Measurements from ENCODE around the gene PHACTR1. TPM values are rescaled to one million over a fixed set of nuclear protein-coding genes. Genes with fewer than 3 reads are reported as not detected.

PHACTR1 gene
- total RNA-seq, 1 donor from 2014 or later, result 85.9 TPM

DNA sequence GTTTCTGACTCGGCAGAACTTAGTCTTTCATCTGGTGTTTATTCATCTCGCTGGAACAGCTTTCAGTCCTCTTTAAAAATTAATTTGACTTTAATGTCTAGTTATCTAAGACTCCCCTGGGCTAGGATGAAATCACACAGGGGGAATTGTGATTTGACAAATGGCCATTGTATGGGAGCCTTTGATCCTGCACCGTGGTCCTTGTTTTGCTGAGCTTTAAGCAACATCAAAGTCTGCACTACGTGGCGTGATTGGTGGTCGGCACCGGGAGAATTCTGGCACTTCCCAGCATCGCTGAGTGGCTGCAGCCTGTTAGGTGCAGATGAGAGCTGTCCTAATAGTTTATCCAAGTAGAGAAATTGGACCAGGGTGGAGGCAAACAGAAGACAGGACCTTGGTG, 464.8 kb downstream of the PHACTR1 start:
- Histone ChIP-seq H3K27ac (replicated peaks) (no peak overlapping the region), H3K4me3 (no peak overlapping the region), H3K9me3 (replicated peaks) (no peaks in the 10 kb centered on the region), H3K27me3 (ENCODE audit: low read depth) (no peaks in the 10 kb centered on the region), H3K4me1 (peaks cover 9% of the 10 kb centered on the region), H3K36me3 (peaks cover 8% of the 10 kb centered on the region)
- TF ChIP-seq, protein P1, sequence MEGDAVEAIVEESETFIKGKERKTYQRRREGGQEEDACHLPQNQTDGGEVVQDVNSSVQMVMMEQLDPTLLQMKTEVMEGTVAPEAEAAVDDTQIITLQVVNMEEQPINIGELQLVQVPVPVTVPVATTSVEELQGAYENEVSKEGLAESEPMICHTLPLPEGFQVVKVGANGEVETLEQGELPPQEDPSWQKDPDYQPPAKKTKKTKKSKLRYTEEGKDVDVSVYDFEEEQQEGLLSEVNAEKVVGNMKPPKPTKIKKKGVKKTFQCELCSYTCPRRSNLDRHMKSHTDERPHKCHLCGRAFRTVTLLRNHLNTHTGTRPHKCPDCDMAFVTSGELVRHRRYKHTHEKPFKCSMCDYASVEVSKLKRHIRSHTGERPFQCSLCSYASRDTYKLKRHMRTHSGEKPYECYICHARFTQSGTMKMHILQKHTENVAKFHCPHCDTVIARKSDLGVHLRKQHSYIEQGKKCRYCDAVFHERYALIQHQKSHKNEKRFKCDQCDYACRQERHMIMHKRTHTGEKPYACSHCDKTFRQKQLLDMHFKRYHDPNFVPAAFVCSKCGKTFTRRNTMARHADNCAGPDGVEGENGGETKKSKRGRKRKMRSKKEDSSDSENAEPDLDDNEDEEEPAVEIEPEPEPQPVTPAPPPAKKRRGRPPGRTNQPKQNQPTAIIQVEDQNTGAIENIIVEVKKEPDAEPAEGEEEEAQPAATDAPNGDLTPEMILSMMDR (IDR thresholded peaks at IDR 0.05; ENCODE audit: borderline replicate concordance), result no peak
- no peak for DNase-seq
- intact Hi-C loops (cut with micrococcal nuclease), result no loop called here

DNA sequence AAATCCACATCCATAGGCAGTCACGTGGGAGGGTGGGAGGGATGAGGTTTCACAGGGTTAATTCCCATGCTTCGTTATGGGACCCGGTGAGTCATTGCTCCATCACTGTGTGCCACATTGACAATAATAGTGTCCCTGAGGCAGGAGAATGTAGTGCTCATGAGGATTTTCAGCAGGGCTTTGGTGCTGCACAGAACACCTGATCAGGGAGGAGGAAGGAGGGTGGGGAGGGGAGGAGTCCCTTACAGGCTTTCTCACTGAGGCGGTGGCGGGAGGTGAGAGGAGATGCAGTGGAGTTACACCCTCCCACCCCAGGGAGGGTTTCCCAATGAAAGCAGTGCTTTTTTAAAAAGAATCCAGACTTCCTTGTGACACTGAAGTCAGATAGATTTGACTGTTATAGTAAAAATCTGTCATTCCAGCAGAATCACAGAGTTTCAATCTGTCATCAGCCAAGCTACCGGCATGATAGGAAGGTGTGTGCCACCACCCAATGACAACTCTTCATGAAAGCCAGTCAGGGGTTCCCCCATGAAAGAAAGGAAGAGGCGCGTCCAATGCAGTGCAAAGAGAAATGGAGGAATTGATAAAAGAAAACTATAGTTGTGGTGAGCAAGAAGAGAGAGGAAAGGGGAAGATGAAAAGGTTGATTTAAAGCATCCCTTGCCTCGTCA, 467.0 kb downstream of the PHACTR1 start:
- no peaks in the 10 kb centered on the region for H3K9me3 ChIP-seq (replicated peaks)
- no peaks in the 10 kb centered on the region for H3K27me3 ChIP-seq (ENCODE audit: low read depth)
- intact Hi-C loops (cut with micrococcal nuclease), result no loop called here
- no peak overlapping the region for H3K4me3 ChIP-seq
- H3K4me1 ChIP-seq, result no peaks in the 10 kb centered on the region
- TF ChIP-seq, protein P1 (IDR thresholded peaks at IDR 0.05; ENCODE audit: borderline replicate concordance), result no peak
- no peak for DNase-seq
- H3K27ac ChIP-seq (replicated peaks), result no peak overlapping the region
- H3K36me3 ChIP-seq, result peaks cover 8% of the 10 kb centered on the region

DNA sequence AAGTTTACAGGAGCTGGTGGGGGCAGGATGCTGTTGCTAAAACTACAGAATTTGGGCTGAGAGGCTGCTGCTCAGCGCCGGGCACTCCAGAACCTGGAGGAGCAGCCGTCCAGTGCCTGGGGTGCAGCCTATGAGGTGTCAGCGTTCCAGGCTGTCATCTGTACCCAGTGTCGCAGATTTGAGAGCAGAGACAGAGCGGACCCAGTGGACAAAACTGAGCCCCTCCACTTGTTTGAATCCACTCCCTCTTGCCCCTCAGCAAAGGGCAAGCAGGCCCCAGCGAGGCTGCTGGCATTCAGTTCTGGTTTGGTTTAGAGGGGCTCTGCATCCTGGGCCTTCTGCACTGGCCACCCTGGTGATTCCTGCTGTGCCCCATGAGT, 467.5 kb downstream of the PHACTR1 start:
- no peaks in the 10 kb centered on the region for H3K27me3 ChIP-seq (ENCODE audit: low read depth)
- TF ChIP-seq, protein P1 (IDR thresholded peaks at IDR 0.05; ENCODE audit: borderline replicate concordance), result no peak
- peaks cover 8% of the 10 kb centered on the region for H3K36me3 ChIP-seq
- H3K4me3 ChIP-seq, result no peak overlapping the region
- no peaks in the 10 kb centered on the region for H3K9me3 ChIP-seq (replicated peaks)
- intact Hi-C loops (cut with micrococcal nuclease), result no loop called here
- no peak overlapping the region for H3K27ac ChIP-seq (replicated peaks)
- DNase-seq, result no peak
- no peaks in the 10 kb centered on the region for H3K4me1 ChIP-seq

DNA sequence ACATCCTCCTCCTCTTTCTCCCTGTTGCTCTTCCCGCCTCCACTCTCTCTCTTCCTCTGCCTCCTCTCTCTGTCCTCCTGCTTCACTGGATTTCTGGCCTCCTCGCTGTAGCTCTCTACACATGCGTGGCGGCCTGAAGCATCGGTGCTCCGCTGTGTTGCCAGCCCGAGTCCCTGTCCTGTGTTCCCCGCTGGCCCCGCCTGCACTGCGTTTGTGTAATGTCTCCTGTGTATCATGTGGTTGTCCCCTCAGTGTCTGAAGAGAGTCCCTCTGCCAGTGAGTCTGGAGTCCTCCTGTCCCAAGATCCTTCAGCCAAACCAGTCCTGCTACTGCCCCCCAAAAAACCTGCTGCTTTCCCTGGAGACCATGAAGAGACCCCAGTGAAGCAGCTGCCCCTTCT, 468.0 kb downstream of the PHACTR1 start:
- no peaks in the 10 kb centered on the region for H3K4me1 ChIP-seq
- H3K4me3 ChIP-seq, result no peak overlapping the region
- intact Hi-C loops (cut with micrococcal nuclease), result no loop called here
- H3K9me3 ChIP-seq (replicated peaks), result no peaks in the 10 kb centered on the region
- H3K27me3 ChIP-seq (ENCODE audit: low read depth), result no peaks in the 10 kb centered on the region
- H3K36me3 ChIP-seq, result peaks cover 8% of the 10 kb centered on the region
- DNase-seq, result no peak
- TF ChIP-seq, protein P1 (IDR thresholded peaks at IDR 0.05; ENCODE audit: borderline replicate concordance), result no peak
- H3K27ac ChIP-seq (replicated peaks), result no peak overlapping the region

DNA sequence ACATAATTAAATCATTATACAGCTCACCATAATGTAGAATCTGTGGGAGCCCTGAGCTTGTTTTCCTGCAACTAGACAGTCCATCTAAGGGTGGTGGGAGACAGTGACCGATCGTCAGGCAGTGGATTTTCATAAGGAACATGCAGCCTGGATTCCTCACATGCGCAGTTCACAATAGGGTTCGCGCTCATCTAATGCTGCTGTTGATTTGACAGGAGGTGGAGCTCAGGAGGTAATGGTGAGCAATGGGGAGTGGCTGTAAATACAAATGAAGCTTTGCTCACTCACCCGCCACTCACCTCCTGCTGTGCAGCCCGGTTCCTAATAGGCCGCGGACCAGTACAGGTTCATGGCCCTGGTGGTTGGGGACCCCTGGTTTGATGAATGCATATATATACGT, 470.3 kb downstream of the PHACTR1 start:
- peaks cover 8% of the 10 kb centered on the region for H3K36me3 ChIP-seq
- H3K9me3 ChIP-seq (replicated peaks), result no peaks in the 10 kb centered on the region
- DNase-seq, result no peak
- H3K27ac ChIP-seq (replicated peaks), result no peak overlapping the region
- TF ChIP-seq, protein P1 (IDR thresholded peaks at IDR 0.05; ENCODE audit: borderline replicate concordance), result no peak
- no peaks in the 10 kb centered on the region for H3K27me3 ChIP-seq (ENCODE audit: low read depth)
- intact Hi-C loops (cut with micrococcal nuclease), result no loop called here
- no peak overlapping the region for H3K4me3 ChIP-seq
- H3K4me1 ChIP-seq, result peaks cover 12% of the 10 kb centered on the region

All from left ventricle myocardium inferior (tissue), 1 donor.